Astrocyte (in vitro differentiated cells and primary cell): ENCODE data around the gene POLG2. TPM values are rescaled to one million over a fixed set of nuclear protein-coding genes. Genes with fewer than 3 reads are reported as not detected.
A peak's percentile ranks its signal among the peaks of the same experiment; 100 is the strongest.
"Not testable (repeated sequence)": the region's sequence is repeated elsewhere in the genome, so short reads cannot be mapped to it uniquely, and the experiment has no call there.

Source experiments
- DNase-seq: peaks from one replicate; pipeline ENCODE4 v3.0.0-alpha.2; 2010; ENCODE audit warnings: low read depth
- FAIRE-seq: peaks from 2 replicates; lab custom pipeline; 2011; peaks lifted over from hg19 to GRCh38; lab: Jason Lieb, UNC
- H2AFZ ChIP-seq: 2 replicates; pipeline ENCODE4 v1.6.0; 2012; ENCODE audit warnings: low read depth, low read length, inconsistent platforms
- H3K27ac ChIP-seq: 2 replicates; pipeline ENCODE4 v1.5.1; 2011; ENCODE audit warnings: low read depth, low read length, inconsistent platforms
- H3K27me3 ChIP-seq: 2 replicates; pipeline ENCODE4 v1.6.0; 2011; ENCODE audit warnings: low read length, inconsistent platforms; ENCODE audit not compliant: insufficient read depth
- H3K36me3 ChIP-seq: 2 replicates; pipeline ENCODE4 v1.5.1; 2011; ENCODE audit warnings: low read length, inconsistent platforms; ENCODE audit not compliant: insufficient read depth
- H3K4me1 ChIP-seq: 2 replicates; pipeline ENCODE4 v1.5.1; 2011; ENCODE audit warnings: low read length, inconsistent platforms; ENCODE audit not compliant: insufficient read depth
- H3K4me2 ChIP-seq: 2 replicates; pipeline ENCODE4 v1.6.0; 2012; ENCODE audit warnings: low read length, inconsistent platforms
- H3K4me3 ChIP-seq: 2 replicates; pipeline ENCODE4 v1.5.1; 2011; ENCODE audit warnings: low read depth, mild to moderate bottlenecking, low read length, inconsistent platforms; ENCODE audit not compliant: insufficient read depth
- H3K79me2 ChIP-seq: 2 replicates; pipeline ENCODE4 v1.6.0; 2012; ENCODE audit warnings: mild to moderate bottlenecking, low read length, inconsistent platforms; ENCODE audit not compliant: insufficient read depth
- H3K9ac ChIP-seq: 2 replicates; pipeline ENCODE4 v1.6.0; 2012; ENCODE audit warnings: mild to moderate bottlenecking, low read length, inconsistent platforms
- H3K9me3 ChIP-seq: 2 replicates; pipeline ENCODE4 v1.5.1; 2012; ENCODE audit warnings: low read depth, mild to moderate bottlenecking, low read length, inconsistent platforms; ENCODE audit not compliant: insufficient read depth
- H4K20me1 ChIP-seq: 2 replicates; pipeline ENCODE4 v1.6.0; 2012; ENCODE audit warnings: low read length, inconsistent platforms; ENCODE audit not compliant: insufficient read depth
- H3K27ac Mint-ChIP-seq: one replicate; pipeline ENCODE4 v1.8.0; 2021; ENCODE audit warnings: mild to moderate bottlenecking, mixed read lengths; ENCODE audit not compliant: unreplicated experiment
- H3K27me3 Mint-ChIP-seq: one replicate; pipeline ENCODE4 v1.8.0; 2021; ENCODE audit warnings: low read depth, mixed read lengths; ENCODE audit not compliant: unreplicated experiment
- H3K36me3 Mint-ChIP-seq: one replicate; pipeline ENCODE4 v1.8.0; 2021; ENCODE audit warnings: low read depth, mixed read lengths; ENCODE audit not compliant: unreplicated experiment
- H3K4me1 Mint-ChIP-seq: one replicate; pipeline ENCODE4 v1.8.0; 2021; ENCODE audit warnings: low read depth, mixed read lengths; ENCODE audit not compliant: unreplicated experiment
- H3K4me3 Mint-ChIP-seq: one replicate; pipeline ENCODE4 v1.8.0; 2021; ENCODE audit warnings: mild to moderate bottlenecking, moderate library complexity, mixed read lengths; ENCODE audit not compliant: unreplicated experiment
- H3K9me3 Mint-ChIP-seq: one replicate; pipeline ENCODE4 v1.8.0; 2021; ENCODE audit warnings: mild to moderate bottlenecking, mixed read lengths; ENCODE audit not compliant: unreplicated experiment
- EZH2 ChIP-seq: IDR thresholded peaks from 2 replicates; pipeline ENCODE4 v1.6.1; 2012; ENCODE audit warnings: mild to moderate bottlenecking, low read length, inconsistent platforms; ENCODE audit not compliant: insufficient read depth
- total RNA-seq: library from RNA; stranded (reverse); gene quantifications from 2 replicates; pipeline ENCODE4 v1.2.1, GENCODE V29; 2021
- TF ChIP-seq, protein P1 (sequence below): IDR thresholded peaks from 2 replicates; pipeline ENCODE4 v1.5.1; 2011; ENCODE audit warnings: low read depth, mild to moderate bottlenecking, inconsistent platforms, low read length, moderate library complexity; ENCODE audit not compliant: insufficient read depth

The POLG2 gene
- total RNA-seq, 1 donor from 2014 or later, result 16.2 TPM

GRCh38 chr17:64459818-64460217 is 37.0 kb downstream of the POLG2 start:
- not testable (repeated sequence) for H3K79me2 ChIP-seq, H3K36me3 ChIP-seq, H4K20me1 ChIP-seq, H2AFZ ChIP-seq, DNase-seq, H3K4me3 Mint-ChIP-seq, H3K9me3 Mint-ChIP-seq, H3K9ac ChIP-seq, H3K4me3 ChIP-seq, H3K9me3 ChIP-seq, H3K27me3 Mint-ChIP-seq, H3K27me3 ChIP-seq, H3K36me3 Mint-ChIP-seq, FAIRE-seq
- Histone ChIP-seq H3K4me2 (peak overlapping the region; percentile 55), H3K27ac (peak overlapping the region; percentile 32), H3K4me1 (peaks cover 17% of the 10 kb centered on the region)
- Mint-ChIP-seq H3K27ac (peak overlapping the region; percentile 41), H3K4me1 (peaks cover 15% of the 10 kb centered on the region)

DNA sequence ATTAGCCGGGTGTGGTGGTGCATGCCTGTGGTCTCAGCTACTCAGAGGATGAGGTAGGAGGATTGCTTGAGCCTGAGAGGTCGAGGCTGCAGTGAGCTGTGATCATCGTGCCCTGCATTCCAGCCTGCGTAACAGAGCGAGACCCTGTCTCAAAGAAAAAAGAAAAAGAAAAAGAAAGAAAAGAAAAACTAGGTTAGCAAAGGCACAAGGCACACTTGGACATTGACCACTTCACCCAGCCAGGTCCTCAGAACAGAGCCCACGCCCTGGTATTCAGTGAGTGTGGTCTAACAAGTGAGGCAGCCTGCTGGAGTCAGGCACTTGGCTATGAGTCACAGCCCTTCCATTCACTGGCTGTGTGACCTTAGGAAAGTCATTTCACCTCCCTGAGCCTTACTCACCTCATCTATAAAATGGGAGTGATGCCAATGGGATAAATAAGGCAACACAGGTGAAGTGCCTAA is 37.5 kb downstream of the POLG2 start:
- H3K4me3 ChIP-seq, result no peak overlapping the region
- H3K4me1 ChIP-seq, result peaks cover 17% of the 10 kb centered on the region
- Mint-ChIP-seq H3K4me1 (peaks cover 15% of the 10 kb centered on the region), H3K4me3 (no peak overlapping the region), H3K27me3 (peaks cover 7% of the 10 kb centered on the region), H3K9me3 (peaks cover 2% of the 10 kb centered on the region), H3K27ac (peak overlapping the region; percentile 94), H3K36me3 (no peaks in the 10 kb centered on the region)
- no peak overlapping the region for H3K9ac ChIP-seq
- H2AFZ ChIP-seq, result no peak overlapping the region
- DNase-seq (peak; percentile 83), FAIRE-seq (no peak)
- no peak for TF ChIP-seq EZH2
- H3K9me3 ChIP-seq, result no peaks in the 10 kb centered on the region
- no peaks in the 10 kb centered on the region for H3K79me2 ChIP-seq
- H3K36me3 ChIP-seq, result no peaks in the 10 kb centered on the region
- H4K20me1 ChIP-seq, result no peaks in the 10 kb centered on the region
- peak overlapping the region; percentile 32 for H3K27ac ChIP-seq
- no peaks in the 10 kb centered on the region for H3K27me3 ChIP-seq
- H3K4me2 ChIP-seq, result peak overlapping the region; percentile 55

- Histone ChIP-seq H4K20me1 (no peaks in the 10 kb centered on the region), H3K79me2 (no peaks in the 10 kb centered on the region), H3K4me3 (no peak overlapping the region), H3K9me3 (no peaks in the 10 kb centered on the region), H3K27me3 (no peaks in the 10 kb centered on the region), H3K4me1 (peaks cover 17% of the 10 kb centered on the region), H3K27ac (no peak overlapping the region), H3K36me3 (no peaks in the 10 kb centered on the region), H3K9ac (no peak overlapping the region), H3K4me2 (peak overlapping the region; percentile 55), H2AFZ (no peak overlapping the region)
- peak overlapping the region; percentile 94 for H3K27ac Mint-ChIP-seq
- H3K4me3 Mint-ChIP-seq, result no peak overlapping the region
- peaks cover 15% of the 10 kb centered on the region for H3K4me1 Mint-ChIP-seq
- no peak for DNase-seq
- no peak for FAIRE-seq
- H3K27me3 Mint-ChIP-seq, result peaks cover 7% of the 10 kb centered on the region
- no peak for TF ChIP-seq EZH2
- TF ChIP-seq, protein P1, sequence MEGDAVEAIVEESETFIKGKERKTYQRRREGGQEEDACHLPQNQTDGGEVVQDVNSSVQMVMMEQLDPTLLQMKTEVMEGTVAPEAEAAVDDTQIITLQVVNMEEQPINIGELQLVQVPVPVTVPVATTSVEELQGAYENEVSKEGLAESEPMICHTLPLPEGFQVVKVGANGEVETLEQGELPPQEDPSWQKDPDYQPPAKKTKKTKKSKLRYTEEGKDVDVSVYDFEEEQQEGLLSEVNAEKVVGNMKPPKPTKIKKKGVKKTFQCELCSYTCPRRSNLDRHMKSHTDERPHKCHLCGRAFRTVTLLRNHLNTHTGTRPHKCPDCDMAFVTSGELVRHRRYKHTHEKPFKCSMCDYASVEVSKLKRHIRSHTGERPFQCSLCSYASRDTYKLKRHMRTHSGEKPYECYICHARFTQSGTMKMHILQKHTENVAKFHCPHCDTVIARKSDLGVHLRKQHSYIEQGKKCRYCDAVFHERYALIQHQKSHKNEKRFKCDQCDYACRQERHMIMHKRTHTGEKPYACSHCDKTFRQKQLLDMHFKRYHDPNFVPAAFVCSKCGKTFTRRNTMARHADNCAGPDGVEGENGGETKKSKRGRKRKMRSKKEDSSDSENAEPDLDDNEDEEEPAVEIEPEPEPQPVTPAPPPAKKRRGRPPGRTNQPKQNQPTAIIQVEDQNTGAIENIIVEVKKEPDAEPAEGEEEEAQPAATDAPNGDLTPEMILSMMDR, result no peak
- no peaks in the 10 kb centered on the region for H3K36me3 Mint-ChIP-seq
- peaks cover 2% of the 10 kb centered on the region for H3K9me3 Mint-ChIP-seq
Observed at GRCh38 chr17:64458756-64459155, 38.1 kb downstream of the POLG2 start.
